ENCODE results near the gene CCHCR1.

- TF ChIP-seq CTCF (IDR thresholded peaks at IDR 0.05; ENCODE audit: poor library complexity) = no peak
- no peak for TF ChIP-seq EZH2phosphoT487 (IDR thresholded peaks at IDR 0.05; ENCODE audit: low read depth, severe bottlenecking, unreplicated experiment)
These were observed 12.9 kb upstream of the CCHCR1 start, which contains the start of gene POU5F1 for GRCh38 chr6:31170600-31170881.

Measured in hepatocyte (in vitro differentiated cells).